NOMO-1 treated with DMSO at 0.1 percent for 48 hours (cell line): ENCODE measurements around the gene MYO1G.
A peak's percentile ranks its signal among the peaks of the same experiment; 100 is the strongest.
"Not testable (repeated sequence)": the region's sequence is repeated elsewhere in the genome, so short reads cannot be mapped to it uniquely, and the experiment has no call there.

Source experiments
- DNase-seq: peaks from one replicate; lab custom pipeline; 2025; ENCODE audit not compliant: unreplicated experiment; lab: John Stamatoyannopoulos, UW

Gene MYO1G

DNA sequence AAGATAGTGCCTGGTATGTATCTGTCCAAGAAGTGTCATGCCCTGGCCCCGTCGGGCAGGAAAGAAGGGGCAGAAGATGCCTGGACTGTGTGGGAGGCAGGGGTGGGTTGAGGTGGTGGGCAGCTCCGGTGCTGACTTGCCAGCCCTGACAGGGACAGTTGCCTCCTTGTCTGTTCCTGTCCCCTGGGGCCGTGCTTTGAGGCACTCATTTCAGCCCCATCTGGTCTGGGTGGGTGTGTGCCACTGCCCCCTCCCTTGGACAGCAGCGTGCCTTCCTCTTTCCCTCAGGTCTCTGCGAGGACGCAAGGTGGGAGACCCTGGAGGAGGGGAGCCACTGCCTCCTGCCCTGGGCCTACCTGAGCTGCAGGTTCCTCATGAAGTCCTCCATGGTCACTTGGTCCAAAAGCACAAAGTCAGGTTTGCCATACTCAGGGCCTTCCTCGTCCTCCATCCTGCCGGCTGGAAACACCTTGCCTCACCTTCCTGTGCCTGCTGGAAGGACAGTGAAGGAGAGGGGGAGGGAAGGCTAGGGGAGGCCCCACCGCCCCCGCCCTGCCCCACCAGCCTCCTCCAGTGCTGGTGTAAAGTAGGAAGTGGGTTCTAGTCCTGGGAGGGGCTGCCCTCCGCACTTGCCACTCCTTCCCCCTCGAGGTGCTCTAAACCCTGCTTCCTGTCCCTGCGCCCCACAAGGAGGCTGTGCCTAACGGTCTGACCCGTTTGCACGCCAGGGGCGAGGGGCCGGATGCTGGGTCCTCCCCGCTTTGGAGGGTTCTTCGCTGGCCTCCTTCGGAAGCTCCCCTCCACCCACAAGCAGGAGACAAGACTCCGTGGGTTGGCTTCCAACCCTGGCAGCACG is at the start of gene MYO1G:
Gene MYO1G, minus strand, starts transcription at position 505 of the 856 bp plus-strand sequence. Its CDS starts 54 bp downstream, at position 451.
- peak; percentile 89 for DNase-seq

DNA sequence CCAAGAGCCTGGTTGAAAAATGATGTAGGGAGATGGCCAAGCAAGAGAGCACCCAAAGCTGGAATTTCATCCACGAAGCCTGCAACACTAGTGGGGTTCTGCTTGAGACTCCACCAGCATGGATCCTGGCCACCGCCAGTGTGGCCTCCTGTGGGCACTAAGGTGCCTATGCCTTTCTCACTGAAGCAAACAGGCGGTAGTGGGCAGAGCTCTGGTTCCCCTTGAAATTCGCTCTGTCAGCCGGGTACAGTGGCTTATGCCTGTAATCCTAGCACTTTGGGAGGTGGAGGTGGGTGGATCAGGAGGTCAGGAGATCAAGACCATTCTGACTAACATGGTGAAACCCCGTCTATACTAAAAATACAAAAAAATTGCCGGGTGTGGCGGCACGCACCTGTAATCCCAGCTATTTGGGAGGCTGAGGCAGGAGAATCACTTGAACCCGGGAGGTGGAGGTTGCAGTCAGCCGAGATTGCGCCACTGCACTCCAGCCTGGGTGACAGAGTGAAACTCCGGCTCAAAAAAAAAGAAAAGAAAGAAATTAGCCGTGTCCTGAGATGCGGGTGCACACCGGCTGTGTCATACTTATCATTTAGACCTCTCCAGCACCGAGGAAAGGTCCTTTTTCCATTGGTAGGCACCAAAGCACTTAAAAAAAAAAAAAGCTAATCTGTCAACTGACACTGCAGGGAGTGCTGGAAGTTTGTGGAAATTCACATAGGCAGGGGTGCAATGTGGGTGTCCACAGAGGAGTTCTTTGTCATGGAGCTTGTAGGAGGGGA is 49.5 kb upstream of the MYO1G start:
- DNase-seq = no peak

DNA sequence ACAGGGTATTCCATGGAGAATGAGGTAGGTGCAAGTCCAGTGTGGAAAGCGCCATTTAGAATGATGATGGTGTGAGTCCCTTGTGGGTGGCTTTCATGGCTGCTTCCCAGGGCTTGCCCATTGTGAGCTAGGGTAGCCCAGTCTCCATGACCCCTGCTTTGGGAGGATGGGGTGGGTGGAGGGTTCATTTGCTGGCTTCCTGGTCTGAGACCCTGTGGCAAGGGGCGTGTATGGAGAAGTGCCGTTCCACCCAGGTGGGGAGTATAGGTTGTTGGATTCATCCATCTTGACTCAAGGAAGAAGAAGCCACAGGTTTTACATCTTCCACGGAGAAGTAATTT is 48.9 kb upstream of the MYO1G start:
- DNase-seq = no peak

DNA sequence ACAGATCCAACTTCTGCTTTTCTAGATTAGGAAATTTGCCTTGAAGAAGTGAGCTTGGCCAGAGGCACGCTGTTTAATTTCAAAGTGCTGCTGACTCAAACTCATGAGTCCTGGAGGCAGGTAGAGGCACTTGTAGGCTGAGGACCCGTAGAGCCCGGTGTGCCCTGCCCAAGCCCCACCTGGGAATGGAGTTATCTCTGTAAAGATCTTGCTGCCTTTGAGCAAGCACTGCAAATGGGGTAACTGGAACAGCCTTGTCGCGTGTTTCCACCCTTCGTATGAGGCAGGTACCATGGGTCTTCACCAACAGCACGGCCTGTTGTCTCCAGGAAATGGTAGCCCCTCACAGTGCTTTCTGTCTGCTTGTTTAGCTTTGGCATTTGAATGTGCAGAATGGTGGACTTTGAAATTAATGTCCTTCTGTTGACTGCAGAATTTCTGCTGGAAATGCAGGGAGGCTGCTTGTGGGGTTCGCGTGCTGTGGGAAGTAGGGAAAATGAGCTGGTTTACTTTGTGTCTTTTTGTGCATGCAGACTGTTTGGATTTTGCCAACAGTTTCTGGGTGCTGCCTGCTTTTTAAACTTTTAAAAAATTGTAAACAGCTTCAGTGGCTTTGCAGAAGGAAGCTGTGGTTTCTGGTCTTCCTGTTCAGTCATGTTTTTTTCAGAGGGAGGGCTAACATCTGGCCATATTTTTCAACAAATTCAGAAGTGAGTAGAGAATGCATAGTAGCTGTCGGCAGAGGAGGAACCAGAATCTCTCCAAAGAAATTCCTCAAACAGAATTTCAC is 48.4 kb upstream of the MYO1G start:
- peak; percentile 89 for DNase-seq

DNA sequence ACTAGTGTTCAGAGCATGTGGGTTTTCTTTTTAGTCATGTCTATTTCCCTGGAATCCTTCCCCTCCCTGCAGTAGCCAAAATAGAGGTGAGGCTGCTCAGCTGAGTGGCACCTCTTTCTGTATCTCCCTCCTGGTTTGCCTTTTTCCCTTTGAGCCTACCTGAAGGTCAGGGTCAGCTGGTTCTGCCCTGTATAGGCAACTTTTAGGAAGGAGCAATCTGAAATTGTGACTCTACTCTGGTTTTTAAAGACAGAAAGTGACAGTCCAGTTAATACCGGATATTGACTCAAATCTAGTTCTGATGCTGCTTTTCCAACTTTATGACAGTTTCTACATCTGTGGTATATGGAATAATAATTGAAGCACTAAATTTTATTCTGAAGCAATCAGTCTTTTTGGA is 47.2 kb upstream of the MYO1G start:
- no peak for DNase-seq

DNA sequence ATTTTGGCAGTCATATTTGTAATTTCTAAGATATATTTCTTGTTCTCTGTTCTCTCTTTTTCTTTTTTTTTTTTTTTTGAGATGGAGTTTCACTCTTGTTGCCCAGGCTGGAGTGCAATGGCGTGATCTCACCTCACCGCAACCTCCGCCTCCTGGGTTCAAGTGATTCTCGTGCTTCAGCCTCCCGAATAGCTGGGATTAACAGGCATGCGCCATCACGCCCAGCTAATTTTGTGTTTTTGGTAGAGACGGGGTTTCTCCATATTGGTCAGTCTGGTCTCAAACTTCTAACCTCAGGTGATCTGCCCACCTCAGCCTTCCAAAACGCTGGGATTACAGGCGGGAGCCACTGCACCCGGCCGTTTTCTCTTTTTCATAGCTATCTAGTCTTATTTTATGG is 46.7 kb upstream of the MYO1G start:
- DNase-seq = not testable (repeated sequence)

DNA sequence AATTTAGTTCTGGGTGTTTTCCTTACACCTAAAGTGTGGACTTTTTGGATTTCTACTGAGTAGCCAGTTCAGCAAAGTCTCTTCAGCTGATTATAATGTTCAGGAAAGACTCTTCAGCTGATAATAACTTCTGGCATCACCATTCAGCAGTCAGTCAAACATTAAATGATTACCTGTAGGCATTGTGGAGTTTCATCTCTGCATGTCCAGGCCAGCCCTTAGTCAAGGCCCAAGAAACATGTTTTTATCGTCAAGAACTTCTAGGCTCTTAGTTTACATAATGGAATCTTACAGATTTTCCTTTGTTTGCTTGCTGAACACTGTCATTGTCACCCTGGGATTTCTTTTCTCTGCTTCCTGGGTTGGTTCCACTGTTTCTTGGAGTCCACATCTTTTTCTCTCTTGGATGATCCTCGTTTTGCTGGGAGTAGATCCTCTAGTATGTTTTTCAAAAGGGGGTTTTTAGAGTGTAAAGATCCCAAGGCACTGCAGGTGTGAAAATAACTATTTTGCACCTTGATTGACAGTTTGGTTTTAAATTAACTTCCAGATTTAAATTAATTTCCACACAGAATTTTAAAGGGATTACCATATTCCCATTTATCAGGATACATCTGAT is 45.4 kb upstream of the MYO1G start:
- no peak for DNase-seq

DNA sequence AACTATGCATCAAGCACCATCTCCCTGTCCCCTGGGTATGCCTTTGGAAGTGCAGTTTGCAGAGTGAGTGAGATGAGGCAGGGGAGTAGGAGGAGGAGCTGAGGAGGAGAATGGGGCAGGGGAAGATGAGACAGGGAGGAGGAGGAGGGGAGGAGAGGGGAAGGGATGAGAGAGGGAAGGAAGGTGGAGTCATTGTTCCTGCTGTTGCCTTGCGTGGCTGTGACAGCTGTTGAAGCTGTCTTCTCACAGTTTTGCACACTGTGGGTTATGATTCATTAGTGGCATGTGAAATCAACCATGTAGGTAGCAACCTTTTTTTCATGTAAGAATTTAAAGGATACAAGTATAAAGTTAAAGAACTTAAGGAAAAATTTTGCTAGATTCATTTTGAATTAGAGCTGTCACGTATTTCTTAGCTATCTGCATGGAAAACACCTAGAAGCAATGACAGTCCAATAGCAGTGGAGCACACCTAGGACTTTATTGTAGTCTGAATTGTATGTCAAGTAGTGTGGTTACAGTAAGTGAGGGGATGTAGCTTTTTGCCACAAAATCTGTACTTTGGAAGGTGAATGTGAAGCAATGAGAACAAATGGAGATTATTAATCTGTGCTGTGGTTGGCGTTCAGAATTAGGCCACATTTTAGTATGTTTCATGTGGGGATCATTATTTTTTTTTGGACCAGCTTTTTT is 42.9 kb upstream of the MYO1G start:
- peak; percentile 38 for DNase-seq

DNA sequence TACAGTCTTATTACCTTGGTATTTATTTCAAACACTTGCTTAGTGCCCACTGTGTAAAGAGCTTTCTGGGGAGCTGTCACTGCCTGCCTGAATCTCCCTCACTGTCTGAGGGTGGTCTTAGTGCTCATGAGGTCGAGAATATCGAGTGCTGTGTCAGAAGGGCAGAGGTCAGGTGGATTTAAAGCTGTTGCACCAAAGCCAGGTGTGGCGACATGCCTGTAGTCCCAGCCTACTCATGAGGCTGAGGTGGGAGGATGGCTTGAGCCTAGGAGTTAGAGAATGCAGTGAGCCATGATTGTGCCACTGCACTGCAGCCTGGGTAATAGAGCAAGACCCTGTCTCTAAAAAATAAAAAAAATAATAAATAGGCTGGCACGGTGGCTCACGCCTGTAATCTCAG is 42.1 kb upstream of the MYO1G start:
- DNase-seq = no peak

DNA sequence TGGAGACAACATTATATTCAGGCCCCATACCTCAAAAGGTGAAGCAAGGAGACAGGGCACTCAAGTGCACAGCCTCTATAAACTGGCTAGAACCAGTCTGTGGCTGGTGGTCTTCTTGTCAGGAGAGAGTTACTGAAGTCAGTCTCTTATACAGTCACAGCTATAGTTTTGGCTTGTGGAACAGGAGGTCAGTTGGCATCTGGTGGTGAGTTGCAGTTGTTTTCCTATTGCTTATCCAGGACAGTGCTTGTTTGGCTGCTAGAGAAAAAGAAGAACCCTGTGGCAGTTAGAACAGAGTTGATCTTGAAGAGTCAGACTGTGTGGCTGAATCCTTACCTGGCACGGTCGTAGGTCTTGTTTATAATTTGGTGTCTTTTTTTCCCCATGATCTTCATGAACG is 38.4 kb upstream of the MYO1G start:
- no peak for DNase-seq

DNA sequence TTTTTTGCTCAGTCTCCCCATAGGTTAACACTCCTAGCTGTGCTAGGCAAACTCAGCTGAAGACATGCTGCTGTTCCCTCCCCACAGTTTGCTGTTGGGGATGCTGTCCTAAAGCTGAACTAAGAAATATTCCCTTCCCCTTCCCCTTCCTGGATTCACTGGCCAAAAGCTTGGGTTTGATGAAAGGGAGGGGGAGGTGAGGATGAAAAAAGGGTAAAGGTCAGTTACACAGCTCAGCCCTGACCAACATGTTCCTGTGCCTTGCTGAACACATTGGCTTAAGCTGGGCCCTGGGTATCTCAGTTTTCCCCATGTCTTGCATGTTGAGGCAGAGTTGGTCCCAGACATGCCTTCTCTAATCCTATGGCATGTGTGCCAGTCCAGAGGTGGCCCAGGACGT is 36.5 kb upstream of the MYO1G start:
- no peak for DNase-seq

DNA sequence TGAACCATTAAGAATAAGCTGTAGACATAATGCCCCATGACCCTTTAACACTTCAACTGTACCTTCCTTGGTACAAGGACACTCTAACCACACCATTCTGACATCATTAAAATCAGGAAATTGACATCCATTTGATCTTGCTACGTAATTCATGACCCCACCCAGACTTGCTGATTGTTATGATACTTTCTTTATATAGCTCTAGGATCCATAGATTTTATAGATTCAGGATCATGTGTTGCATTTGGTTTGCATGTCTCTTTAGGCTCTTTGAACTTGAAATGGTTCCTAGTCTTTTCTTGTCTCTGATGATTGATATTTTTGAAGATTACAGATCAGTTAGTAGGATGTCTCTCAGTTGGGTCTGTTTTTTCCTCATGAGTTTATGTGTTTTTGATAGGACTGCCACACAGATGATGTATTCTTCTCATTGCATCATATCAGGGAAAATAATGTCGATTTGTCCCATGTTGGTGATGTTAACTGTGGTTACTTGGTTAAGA is 34.7 kb upstream of the MYO1G start:
- no peak for DNase-seq

DNA sequence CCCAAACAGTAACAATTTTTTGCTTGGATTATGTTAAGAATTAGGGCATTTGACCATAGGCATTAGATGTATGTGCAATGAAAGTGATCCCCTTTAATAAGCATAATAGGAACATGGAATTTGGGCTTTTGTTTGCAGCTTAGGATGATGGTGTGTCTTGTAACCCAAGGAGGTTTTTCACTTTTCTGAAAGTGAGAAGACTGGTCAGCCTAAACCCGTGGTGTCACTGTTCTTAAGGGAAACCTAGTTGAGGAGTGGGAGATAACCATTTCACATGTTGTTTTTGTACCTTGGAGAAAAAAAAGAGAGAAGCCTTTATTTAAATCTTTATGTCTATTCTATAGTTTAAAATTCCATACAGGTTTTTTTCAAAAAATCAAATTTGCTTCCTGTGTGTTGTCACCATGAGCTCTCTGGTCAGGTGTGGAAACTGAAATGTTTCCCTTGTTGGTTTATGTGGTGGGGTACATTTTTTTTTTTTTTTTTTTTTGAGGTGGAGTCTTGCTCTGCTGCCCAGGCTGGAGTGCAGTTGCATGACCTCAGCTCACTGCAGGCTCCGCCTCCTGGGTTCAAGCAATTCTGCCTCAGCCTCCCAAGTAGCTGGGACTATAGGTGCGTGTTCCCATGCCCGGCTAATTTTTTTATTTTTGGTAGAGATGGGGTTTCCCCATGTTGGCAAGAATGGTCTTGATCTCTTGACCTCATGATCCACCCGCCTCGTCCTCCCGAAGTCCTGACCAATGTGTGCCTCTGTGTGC is 28.9 kb upstream of the MYO1G start:
- no peak for DNase-seq

DNA sequence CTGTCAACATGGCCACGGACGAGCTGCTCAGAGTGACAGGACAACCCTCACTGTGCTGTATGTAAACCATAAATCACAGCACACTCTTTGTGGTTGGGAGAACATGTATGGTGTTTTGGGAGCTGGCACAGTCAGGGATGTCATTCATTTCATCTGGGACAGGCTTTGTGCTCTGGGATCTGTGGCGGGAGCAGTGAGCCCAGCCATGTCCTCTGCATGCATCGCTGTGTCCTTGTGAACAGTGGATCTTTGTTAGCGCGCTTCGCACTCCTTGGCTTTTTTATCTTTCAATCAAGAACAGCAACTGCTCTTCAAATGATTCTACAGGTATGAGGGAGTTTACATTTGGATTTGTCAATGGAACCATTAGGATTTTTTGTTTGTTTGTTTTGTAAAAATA is 28.3 kb upstream of the MYO1G start:
- DNase-seq = no peak

DNA sequence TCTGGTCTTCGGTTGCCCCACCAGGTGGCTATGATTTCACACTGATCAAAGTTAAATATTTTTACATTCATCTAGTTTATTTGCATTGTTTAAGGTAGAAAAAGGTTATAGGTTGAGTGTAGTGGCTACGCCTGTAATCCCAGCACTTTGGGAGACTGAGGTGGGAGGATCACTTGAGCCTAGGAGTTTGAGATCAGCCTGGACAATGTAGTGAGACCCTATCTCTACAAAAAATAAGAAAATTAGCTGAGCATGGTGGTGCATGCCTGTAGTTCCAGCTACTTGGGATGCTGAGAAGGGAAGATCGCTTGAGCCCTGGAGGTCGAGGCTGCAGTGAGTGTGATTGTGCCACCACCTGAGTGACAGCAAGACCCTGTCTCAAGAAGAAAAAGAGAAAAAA is 25.0 kb upstream of the MYO1G start:
- no peak for DNase-seq

DNA sequence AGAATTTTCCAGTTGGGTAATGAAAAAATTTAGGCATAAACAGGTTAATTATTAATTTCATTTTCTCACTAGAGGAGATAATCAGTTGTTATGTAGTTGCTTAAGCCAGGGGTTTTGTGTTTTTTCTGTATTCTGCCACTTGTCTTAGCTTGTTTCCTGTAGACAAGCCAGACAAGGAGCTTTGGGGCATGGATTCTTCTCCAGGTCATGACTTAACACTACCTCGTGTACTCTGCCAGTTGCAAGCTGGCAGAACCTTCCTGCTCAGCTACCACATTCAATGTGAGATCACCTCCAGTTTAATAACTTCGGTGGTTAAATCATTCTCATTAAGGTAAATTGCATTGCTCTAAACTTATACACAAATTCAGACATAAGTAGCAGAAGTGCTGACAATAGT is 23.0 kb upstream of the MYO1G start:
- no peak for DNase-seq

DNA sequence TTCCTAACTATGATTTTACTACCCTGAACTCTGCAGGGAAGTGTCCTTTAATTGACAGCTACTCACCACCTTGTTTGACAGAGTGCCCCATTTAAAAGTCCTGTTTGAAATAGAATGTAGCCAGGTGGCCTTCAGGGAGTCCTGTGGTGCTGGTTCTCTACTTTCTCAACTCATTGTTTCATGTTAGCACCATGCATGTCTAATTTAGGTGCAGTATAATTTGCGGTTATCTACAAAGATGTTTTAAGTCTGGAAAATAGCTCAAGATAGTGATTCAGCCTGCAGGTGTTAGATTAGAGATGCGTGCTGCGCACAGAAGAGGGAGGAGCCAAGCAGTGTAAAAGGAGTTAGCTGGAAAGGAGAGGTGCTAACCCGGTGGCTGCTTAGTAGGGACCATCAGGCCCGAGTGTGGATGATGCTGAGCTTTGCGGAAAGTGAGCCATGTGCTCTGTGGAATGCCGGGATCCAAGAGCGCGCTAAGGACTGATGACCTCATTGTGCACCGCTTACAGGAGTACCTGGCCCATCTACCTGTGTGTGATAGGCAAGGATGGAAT is 22.4 kb upstream of the MYO1G start:
- peak; percentile 25 for DNase-seq

DNA sequence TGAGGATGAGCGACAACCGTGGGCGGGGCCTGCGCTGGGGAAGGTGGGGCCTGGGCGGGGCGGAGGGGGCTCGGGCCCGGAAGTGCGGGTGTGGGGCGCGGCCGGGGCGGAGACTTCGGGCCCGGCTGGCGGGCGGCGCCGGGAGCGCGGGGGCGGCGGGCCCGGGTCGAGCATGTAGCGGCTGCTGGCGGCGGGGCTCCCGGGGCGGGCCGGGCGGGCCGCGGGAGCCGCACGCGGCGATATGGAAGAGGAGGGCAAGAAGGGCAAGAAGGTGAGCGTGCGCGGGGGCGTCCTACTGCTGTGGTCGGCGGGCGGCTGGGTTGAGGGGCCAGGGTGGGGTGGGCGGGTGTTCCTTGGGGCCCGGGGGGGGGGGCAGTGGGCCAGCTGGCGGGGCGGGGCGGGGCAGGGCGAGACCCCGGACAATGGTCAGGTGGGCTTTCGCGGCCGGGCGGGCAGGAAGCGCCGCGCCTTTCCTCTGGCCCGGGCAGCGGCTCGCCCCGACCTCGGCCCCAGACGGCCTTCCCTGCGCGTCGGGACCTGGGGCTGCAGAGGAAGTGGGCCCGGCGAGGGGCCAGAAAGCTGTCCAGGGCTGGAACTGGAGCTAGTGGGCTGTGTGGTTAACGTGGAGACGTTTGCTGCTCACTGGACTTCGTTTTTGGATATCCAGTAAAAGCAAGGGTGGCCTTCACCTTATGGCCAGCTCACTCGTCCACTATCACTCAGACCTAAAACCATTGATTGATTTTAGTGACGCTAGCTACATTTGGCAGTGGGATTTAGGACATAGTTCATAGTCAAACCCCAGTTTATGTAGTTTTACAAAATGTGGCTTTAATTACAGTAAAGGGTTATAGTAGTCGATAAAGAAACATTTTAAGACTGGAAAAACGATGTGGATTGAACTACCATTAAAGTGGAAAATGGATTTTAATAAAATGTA is 21.5 kb upstream of the MYO1G start, which contains the start of gene CCM2:
Gene CCM2, plus strand, starts transcription at position 109 of the 940 bp plus-strand sequence. Its CDS starts 133 bp downstream, at position 242.
- DNase-seq = peak; percentile 46
